HepG2 (cell line): ENCODE results near the gene MRPL43. TPM values are rescaled to one million over a fixed set of nuclear protein-coding genes. Genes with fewer than 3 reads are reported as not detected.

ENCODE experiments used
- ATAC-seq: fragments of 200-7000 bp; cut with Tn5 transposase; 3 replicates; pipeline ENCODE4 v1.9.1; 2020; ENCODE audit warnings: mild to moderate bottlenecking, moderate library complexity
- BruUV-seq: library from RNA; stranded (reverse); fragments of 400-500 nt; replicated peaks from 2 replicates; lab custom pipeline; 2021; lab: Mats Ljungman, UMichigan
- CTCF ChIA-PET: fragments of 300-600 bp; formaldehyde crosslinking; extraction: SDS; loops from one replicate; lab custom pipeline; 2021; ENCODE audit warnings: low total read pairs, inconsistent platforms, low intra/inter-chr PET ratio; lab: Yijun Ruan, JAX
- POLR2A ChIA-PET: fragments of 350-600 bp; sonication (Branson Sonifier 250); formaldehyde crosslinking; loops from one replicate; lab custom pipeline; 2020; ENCODE audit warnings: antibody characterized with exemption, inconsistent platforms; lab: Yijun Ruan, JAX
- DNase-seq: peaks from one replicate; pipeline ENCODE4 v3.0.0-alpha.2; 2015; ENCODE audit warnings: low spot score
- FAIRE-seq: peaks from 3 replicates; lab custom pipeline; 2011; peaks lifted over from hg19 to GRCh38; lab: Jason Lieb, UNC
- H2AFZ ChIP-seq: one replicate; pipeline ENCODE4 v1.6.1; 2011; ENCODE audit warnings: low read length, inconsistent platforms
- H3K27ac ChIP-seq: fragments of 300-600 bp; 3 replicates; pipeline ENCODE4 v1.8.0; 2011; ENCODE audit warnings: mixed run types, mild to moderate bottlenecking, mixed read lengths, low read length, inconsistent platforms; ENCODE audit not compliant: insufficient read depth; ENCODE audit errors: extremely low read length
- H3K27me3 ChIP-seq, 2 experiments: fragments of 200-600 bp in 1 of 2; 2 replicates in 1 of 2; 3 replicates in 1 of 2; pipeline versions ENCODE4 v1.6.0 to v1.8.0; 2011; ENCODE audit warnings: low read length in 2 of 2, mild to moderate bottlenecking in 2 of 2, moderate library complexity in 2 of 2, inconsistent platforms in 1 of 2; ENCODE audit not compliant: insufficient read depth in 2 of 2, control insufficient read depth in 1 of 2
- H3K36me3 ChIP-seq, 2 experiments: fragments of 200-600 bp in 1 of 2; replicated peaks in 1 of 2; 2 replicates in 1 of 2; 3 replicates in 1 of 2; pipeline versions ENCODE4 v1.5.1 to v1.8.0; 2011; ENCODE audit warnings: low read length in 2 of 2, inconsistent platforms in 1 of 2; ENCODE audit not compliant: insufficient read depth in 2 of 2, control insufficient read depth in 1 of 2
- H3K4me1 ChIP-seq: 2 replicates; pipeline ENCODE4 v1.5.1; 2012; ENCODE audit warnings: low read length, inconsistent platforms; ENCODE audit not compliant: insufficient read depth
- H3K4me2 ChIP-seq: 2 replicates; pipeline ENCODE4 v1.6.0; 2011; ENCODE audit warnings: low read depth, low read length, inconsistent platforms
- H3K4me3 ChIP-seq, 3 experiments: fragments of 200-600 bp in 1 of 3; sonication (generic), shearing (Covaris generic) in 1 of 3; replicated peaks in 1 of 3; 2 replicates each; pipeline ENCODE4 v1.5.1; 2011 to 2016; ENCODE audit warnings: low read length in 3 of 3, inconsistent platforms in 2 of 3, low read depth in 2 of 3, mild to moderate bottlenecking in 2 of 3, control low read depth in 1 of 3, mixed read lengths in 1 of 3; ENCODE audit not compliant: insufficient read depth in 1 of 3
- H3K79me2 ChIP-seq: one replicate; pipeline ENCODE4 v1.6.1; 2011; ENCODE audit warnings: low read length, inconsistent platforms; ENCODE audit not compliant: insufficient read depth
- H3K9ac ChIP-seq: 2 replicates; pipeline ENCODE4 v1.6.0; 2011; ENCODE audit warnings: mild to moderate bottlenecking, low read depth, low read length, inconsistent platforms; ENCODE audit not compliant: insufficient read depth
- H3K9me3 ChIP-seq: 2 replicates; pipeline ENCODE4 v1.5.1; 2012; ENCODE audit warnings: mild to moderate bottlenecking, low read length
- H4K20me1 ChIP-seq: 2 replicates; pipeline ENCODE4 v1.6.0; 2011; ENCODE audit warnings: inconsistent platforms, mild to moderate bottlenecking, low read length, moderate library complexity; ENCODE audit not compliant: insufficient read depth
- AGO2 ChIP-seq: fragments of 200-400 bp; formaldehyde crosslinking; optimal IDR thresholded peaks from 2 replicates; pipeline ENCODE3; 2017; ENCODE audit warnings: mild to moderate bottlenecking, low read depth, low read length, moderate library complexity
- CAMTA2 ChIP-seq: sonication (generic); formaldehyde crosslinking; IDR thresholded peaks from 2 replicates; pipeline ENCODE4 v1.4.0; 2020; ENCODE audit warnings: mild to moderate bottlenecking, missing genetic modification reagents, borderline replicate concordance
- CEBPZ ChIP-seq: IDR thresholded peaks from 2 replicates; pipeline ENCODE4 v1.6.1; 2012; ENCODE audit warnings: low read length, improper control_type of control experiment
- KAT7 ChIP-seq: IDR thresholded peaks from 2 replicates; pipeline ENCODE4 v1.6.1; 2018; ENCODE audit warnings: borderline replicate concordance, missing compliant biosample characterization
- PLSCR1 ChIP-seq: sonication (generic); formaldehyde crosslinking; IDR thresholded peaks from 2 replicates; pipeline ENCODE4 v1.5.0; 2020; ENCODE audit warnings: missing genetic modification reagents, mild to moderate bottlenecking, borderline replicate concordance
- SRSF4 ChIP-seq: fragments of 200-400 bp; formaldehyde crosslinking; IDR thresholded peaks from one replicate; pipeline ENCODE4 v1.6.1; 2018; ENCODE audit warnings: mild to moderate bottlenecking, low read depth, low read length, moderate library complexity; ENCODE audit not compliant: poor library complexity, severe bottlenecking
- ZC3H13 ChIP-seq: sonication (generic); formaldehyde crosslinking; IDR thresholded peaks from 2 replicates; pipeline ENCODE4 v1.8.1; 2023; ENCODE audit warnings: mild to moderate bottlenecking, missing genetic modification reagents, moderate library complexity
- ZNF687 ChIP-seq: sonication (generic); formaldehyde crosslinking; IDR thresholded peaks from 2 replicates; pipeline ENCODE4 v1.5.1; 2020; ENCODE audit warnings: mild to moderate bottlenecking, missing genetic modification reagents, moderate library complexity
- WGBS: methylation state at CpG from one replicate; pipeline ENCODE4 v1.1.6; 2017; ENCODE audit warnings: low lambda C conversion rate; 5-methylcytosine and 5-hydroxymethylcytosine counted together
- in situ Hi-C: cut with HindIII; loops from 2 replicates; pipeline ENCODE4 v1.10.0; 2017; ENCODE audit warnings: low pct_unique_long_range_greater_than_20kb; ENCODE audit not compliant: extremely low pct_ligation_motif_present
- intact Hi-C: fragments of 100-400 bp; cut with micrococcal nuclease; formaldehyde crosslinking; loops from one replicate; pipeline ENCODE4 v1.10.0; 2022; ENCODE audit not compliant: unreplicated experiment
- polyA plus RNA-seq, 8 experiments: library from polyadenylated mRNA; depleted of rRNA in 3 of 8; stranded (reverse) in 7 of 8; unstranded in 1 of 8; fragments of >200 nt; fragmentation: Illumina TruSeq in 4 of 8; extraction: Trizol in 4 of 8; gene quantifications; 2 replicates each; pipeline versions ENCODE4 v1.2.1 to v1.2.3, GENCODE V29; 2011 to 2016; ENCODE audit warnings: low read depth in 4 of 8, missing spikeins in 1 of 8, mixed read lengths in 1 of 8; ENCODE audit not compliant: insufficient read depth in 1 of 8
- total RNA-seq, 5 experiments: library from RNA; depleted of rRNA; stranded (reverse); fragments of >200 nt; fragmentation: Illumina TruSeq; extraction: Trizol; gene quantifications; 2 replicates each; pipeline ENCODE4 v1.2.3, GENCODE V29; 2016; ENCODE audit warnings: low read depth in 1 of 5

MRPL43 gene
- total and polyA plus RNA-seq, 2 of the 13 experiments (the other 11 are each of a cell fraction or from before 2014, with no cell fraction given) = 71.0 to 73.7 TPM

- peaks cover 32% of the 10 kb centered on the region for H3K79me2 ChIP-seq
- no TSS peak for BruUV-seq
- 21% methylated on average over 6 of the region's 19 CpGs for WGBS
- POLR2A ChIA-PET = interaction anchor here (1.6 to 23.0 kb wide), 5 partner anchors 9 to 31 kb away, joined by 5 to 277 read pairs (median 56); partner anchors contain the start of genes MRPL43, SEMA4G and TWNK
- peaks cover 10 to 26% of the 10 kb centered on the region in 2 experiments; a peak in 4 of 5 replicates for H3K36me3 ChIP-seq
- H3K4me1 ChIP-seq = peaks cover 32% of the 10 kb centered on the region
- in situ Hi-C loops = no loop called here
- H3K9me3 ChIP-seq = no peaks in the 10 kb centered on the region
- H3K4me3 ChIP-seq = peak overlapping the region; percentile 91 to 99 (median 98)
- intact Hi-C loops = no loop called here
- no peaks in the 10 kb centered on the region; a peak in 1 of 5 replicates for H3K27me3 ChIP-seq
- H3K9ac ChIP-seq = peak overlapping the region; percentile 95
- CTCF ChIA-PET = interaction anchor here (8.5 kb wide), 1 partner anchor 12 kb away, joined by 240 read pairs; no protein-coding TSS in a partner anchor
- no peaks in the 10 kb centered on the region; the same call in 1 of the 2 replicates for H4K20me1 ChIP-seq
- FAIRE-seq (no peak), DNase-seq (no peak), ATAC-seq (no peak)
- peak overlapping the region; percentile 81 for H3K27ac ChIP-seq
- peak overlapping the region; percentile 90 for H3K4me2 ChIP-seq
- no peak overlapping the region for H2AFZ ChIP-seq
- TF ChIP-seq ZC3H13 (CRISPR knock-in tag) (0 out of 2 replicates have a peak, but pooled peaks have one; percentile 57), CEBPZ (no peak), CAMTA2 (CRISPR knock-in tag) (0 out of 2 replicates have a peak, but pooled peaks have one; percentile 32), ZNF687 (CRISPR knock-in tag) (peak; percentile 54; the same call in 1 of the 2 replicates), SRSF4 (no peak), PLSCR1 (CRISPR knock-in tag) (no peak), AGO2 (peak; percentile 67), KAT7 (CRISPR knock-in tag) (peak; percentile 41; the same call in 1 of the 2 replicates)
Observed at GRCh38 chr10:101000127-101000914, 13.0 kb upstream of the MRPL43 start.
